ENCODE measurements around the gene PLA2G6. TPM values are rescaled to one million over a fixed set of nuclear protein-coding genes. Genes with fewer than 3 reads are reported as not detected.

The PLA2G6 gene
- total and polyA plus RNA-seq, 2 experiments from 2014 or later = 28.2 to 30.2 TPM

DNA sequence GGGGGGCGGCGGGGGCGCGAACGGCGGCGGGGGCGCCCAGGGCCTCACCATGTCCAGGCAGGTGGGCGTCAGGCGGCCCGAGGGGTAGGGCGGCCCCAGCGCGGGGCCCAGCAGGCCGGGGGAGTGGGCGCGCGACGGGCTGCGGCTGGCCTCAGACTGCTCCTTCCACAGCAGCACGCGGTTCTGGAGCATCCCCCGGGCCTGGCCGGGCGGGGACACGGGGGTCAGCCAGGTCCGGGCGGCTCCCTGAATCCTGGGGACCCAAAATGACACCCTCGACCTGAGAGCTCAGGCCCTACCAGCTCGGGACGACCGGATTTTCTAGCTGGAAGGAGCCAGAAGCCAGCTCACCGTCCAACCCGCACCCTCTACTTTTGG is 92.2 kb downstream of the PLA2G6 start:
- H4K20me1 ChIP-seq (ENCODE audit: insufficient read depth, poor library complexity, severe bottlenecking) = no peaks in the 10 kb centered on the region
- H3K4me3 ChIP-seq = no peak overlapping the region
- TF ChIP-seq EZH2 (IDR thresholded peaks at IDR 0.05; ENCODE audit: borderline replicate concordance) (no peak), EZH2phosphoT487 (IDR thresholded peaks at IDR 0.05; ENCODE audit: low read depth, severe bottlenecking, unreplicated experiment) (no peak)
- TF ChIP-seq, protein P1, sequence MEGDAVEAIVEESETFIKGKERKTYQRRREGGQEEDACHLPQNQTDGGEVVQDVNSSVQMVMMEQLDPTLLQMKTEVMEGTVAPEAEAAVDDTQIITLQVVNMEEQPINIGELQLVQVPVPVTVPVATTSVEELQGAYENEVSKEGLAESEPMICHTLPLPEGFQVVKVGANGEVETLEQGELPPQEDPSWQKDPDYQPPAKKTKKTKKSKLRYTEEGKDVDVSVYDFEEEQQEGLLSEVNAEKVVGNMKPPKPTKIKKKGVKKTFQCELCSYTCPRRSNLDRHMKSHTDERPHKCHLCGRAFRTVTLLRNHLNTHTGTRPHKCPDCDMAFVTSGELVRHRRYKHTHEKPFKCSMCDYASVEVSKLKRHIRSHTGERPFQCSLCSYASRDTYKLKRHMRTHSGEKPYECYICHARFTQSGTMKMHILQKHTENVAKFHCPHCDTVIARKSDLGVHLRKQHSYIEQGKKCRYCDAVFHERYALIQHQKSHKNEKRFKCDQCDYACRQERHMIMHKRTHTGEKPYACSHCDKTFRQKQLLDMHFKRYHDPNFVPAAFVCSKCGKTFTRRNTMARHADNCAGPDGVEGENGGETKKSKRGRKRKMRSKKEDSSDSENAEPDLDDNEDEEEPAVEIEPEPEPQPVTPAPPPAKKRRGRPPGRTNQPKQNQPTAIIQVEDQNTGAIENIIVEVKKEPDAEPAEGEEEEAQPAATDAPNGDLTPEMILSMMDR (IDR thresholded peaks at IDR 0.05; ENCODE audit: poor library complexity) = no peak
- 66% methylated on average over 23 of the region's 34 CpGs for WGBS (ENCODE audit: low lambda C conversion rate, missing lambda C conversion rate)
- H3K9me2 ChIP-seq (replicated peaks; ENCODE audit: insufficient read depth) = no peaks in the 10 kb centered on the region
- H2AFZ ChIP-seq = no peak overlapping the region
- no peaks in the 10 kb centered on the region for H3K79me2 ChIP-seq
- no peaks in the 10 kb centered on the region for H3K9me3 ChIP-seq (ENCODE audit: low read depth)
- no peaks in the 10 kb centered on the region for H3K4me1 ChIP-seq (ENCODE audit: insufficient read depth)
- peak overlapping the region; percentile 66 for H3K4me2 ChIP-seq
- H3K27ac ChIP-seq = no peak overlapping the region
- no peak for DNase-seq (ENCODE audit: low spot score)
- no peaks in the 10 kb centered on the region for H3K36me3 ChIP-seq (replicated peaks; ENCODE audit: insufficient read depth, low read depth)
- H3K27me3 ChIP-seq = no peaks in the 10 kb centered on the region

DNA sequence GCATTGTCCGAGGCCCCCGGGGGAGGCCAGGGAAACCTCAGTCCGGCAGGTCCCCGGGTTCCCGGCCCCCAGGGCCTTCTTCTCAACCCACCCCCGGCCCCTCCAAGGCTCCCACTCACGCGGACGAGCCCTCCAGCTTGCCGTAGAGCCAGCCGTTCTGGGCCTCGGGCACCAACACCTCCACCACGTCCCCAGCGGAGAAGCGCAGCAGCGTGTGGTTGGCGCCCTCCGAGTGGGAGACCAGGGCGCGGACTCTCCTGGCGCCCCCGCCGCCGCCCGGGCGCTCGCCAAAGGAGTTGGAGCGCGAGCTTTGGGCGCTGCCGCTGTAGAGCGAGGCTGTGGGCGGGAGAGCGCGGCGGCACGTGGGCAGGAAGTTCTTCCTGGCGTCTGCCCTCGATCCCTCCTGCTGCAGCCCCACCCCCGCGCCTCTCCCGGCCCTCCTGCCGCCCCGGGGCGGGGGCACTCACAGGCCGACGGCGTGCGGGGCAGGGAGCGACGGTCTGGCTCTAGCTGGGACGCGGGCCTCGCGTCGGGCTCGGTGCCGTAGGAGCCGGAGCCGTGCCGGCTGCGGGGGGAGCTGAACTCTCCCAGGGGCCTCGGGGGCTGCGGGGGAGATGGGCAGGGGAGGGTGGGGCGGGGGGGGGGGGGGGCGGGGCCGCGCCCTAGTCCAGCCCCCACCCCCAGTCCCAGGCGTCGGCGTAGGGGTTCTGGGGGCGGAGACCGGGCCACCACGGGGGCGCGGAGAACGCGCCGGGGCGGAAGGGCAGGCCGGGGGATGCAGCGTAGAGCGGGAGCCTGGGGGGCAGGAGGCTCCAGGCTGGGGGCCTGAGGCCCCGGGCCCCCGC is 92.8 kb downstream of the PLA2G6 start:
- WGBS (ENCODE audit: low lambda C conversion rate, missing lambda C conversion rate) = 32% methylated on average over 20 of the region's 85 CpGs
- Histone ChIP-seq H3K9me3 (ENCODE audit: low read depth) (no peaks in the 10 kb centered on the region), H3K4me3 (no peak overlapping the region), H3K4me1 (ENCODE audit: insufficient read depth) (no peaks in the 10 kb centered on the region), H4K20me1 (ENCODE audit: insufficient read depth, poor library complexity, severe bottlenecking) (no peaks in the 10 kb centered on the region), H3K27me3 (no peaks in the 10 kb centered on the region), H3K36me3 (replicated peaks; ENCODE audit: insufficient read depth, low read depth) (no peaks in the 10 kb centered on the region), H3K79me2 (no peaks in the 10 kb centered on the region), H3K27ac (no peak overlapping the region), H3K9me2 (replicated peaks; ENCODE audit: insufficient read depth) (no peaks in the 10 kb centered on the region), H2AFZ (no peak overlapping the region), H3K4me2 (peak overlapping the region; percentile 66)
- no peak for DNase-seq (ENCODE audit: low spot score)
- no peak for TF ChIP-seq EZH2 (IDR thresholded peaks at IDR 0.05; ENCODE audit: borderline replicate concordance)
- TF ChIP-seq, protein P1 (IDR thresholded peaks at IDR 0.05; ENCODE audit: poor library complexity) = no peak
- no peak for TF ChIP-seq EZH2phosphoT487 (IDR thresholded peaks at IDR 0.05; ENCODE audit: low read depth, severe bottlenecking, unreplicated experiment)

DNA sequence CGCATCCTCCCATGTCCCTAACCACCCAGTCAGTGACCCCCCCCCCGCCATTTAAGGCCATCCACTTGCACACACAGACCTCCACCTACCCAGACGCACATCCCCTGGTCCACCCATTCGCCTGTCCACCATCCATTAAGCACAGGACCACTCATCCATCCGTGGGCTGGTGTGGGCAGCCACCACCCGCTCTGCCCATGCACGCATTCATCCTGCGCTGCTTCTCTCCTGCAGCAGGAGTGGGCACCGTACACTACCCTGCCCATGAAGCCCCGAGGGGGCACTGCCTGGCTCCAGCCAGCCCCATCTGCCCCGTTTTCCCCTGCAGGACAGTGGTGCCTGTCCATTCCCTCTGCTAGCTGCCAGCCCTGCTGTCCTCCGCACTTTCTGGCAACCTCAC is 93.8 kb downstream of the PLA2G6 start:
- Histone ChIP-seq H3K4me3 (no peak overlapping the region), H3K36me3 (replicated peaks; ENCODE audit: insufficient read depth, low read depth) (no peaks in the 10 kb centered on the region), H4K20me1 (ENCODE audit: insufficient read depth, poor library complexity, severe bottlenecking) (no peaks in the 10 kb centered on the region), H3K4me1 (ENCODE audit: insufficient read depth) (no peaks in the 10 kb centered on the region), H3K4me2 (no peak overlapping the region), H2AFZ (no peak overlapping the region), H3K9me2 (replicated peaks; ENCODE audit: insufficient read depth) (no peaks in the 10 kb centered on the region), H3K79me2 (no peaks in the 10 kb centered on the region), H3K9me3 (ENCODE audit: low read depth) (no peaks in the 10 kb centered on the region), H3K27me3 (no peaks in the 10 kb centered on the region), H3K27ac (no peak overlapping the region)
- DNase-seq (ENCODE audit: low spot score) = no peak
- TF ChIP-seq EZH2 (IDR thresholded peaks at IDR 0.05; ENCODE audit: borderline replicate concordance) = no peak
- TF ChIP-seq, protein P1 (IDR thresholded peaks at IDR 0.05; ENCODE audit: poor library complexity) = no peak
- no peak for TF ChIP-seq EZH2phosphoT487 (IDR thresholded peaks at IDR 0.05; ENCODE audit: low read depth, severe bottlenecking, unreplicated experiment)
- WGBS (ENCODE audit: low lambda C conversion rate, missing lambda C conversion rate) = 96% methylated on average over 11 of the region's 12 CpGs

Measured in hepatocyte (in vitro differentiated cells).